CD4-positive, alpha-beta T cell treated with Interleukin-4 for 4 hours (primary cell): ENCODE results near the gene THY1.

Source experiments
- DNase-seq: peaks from one replicate; pipeline ENCODE4 v3.0.0-alpha.2; 2020

Gene THY1

DNA sequence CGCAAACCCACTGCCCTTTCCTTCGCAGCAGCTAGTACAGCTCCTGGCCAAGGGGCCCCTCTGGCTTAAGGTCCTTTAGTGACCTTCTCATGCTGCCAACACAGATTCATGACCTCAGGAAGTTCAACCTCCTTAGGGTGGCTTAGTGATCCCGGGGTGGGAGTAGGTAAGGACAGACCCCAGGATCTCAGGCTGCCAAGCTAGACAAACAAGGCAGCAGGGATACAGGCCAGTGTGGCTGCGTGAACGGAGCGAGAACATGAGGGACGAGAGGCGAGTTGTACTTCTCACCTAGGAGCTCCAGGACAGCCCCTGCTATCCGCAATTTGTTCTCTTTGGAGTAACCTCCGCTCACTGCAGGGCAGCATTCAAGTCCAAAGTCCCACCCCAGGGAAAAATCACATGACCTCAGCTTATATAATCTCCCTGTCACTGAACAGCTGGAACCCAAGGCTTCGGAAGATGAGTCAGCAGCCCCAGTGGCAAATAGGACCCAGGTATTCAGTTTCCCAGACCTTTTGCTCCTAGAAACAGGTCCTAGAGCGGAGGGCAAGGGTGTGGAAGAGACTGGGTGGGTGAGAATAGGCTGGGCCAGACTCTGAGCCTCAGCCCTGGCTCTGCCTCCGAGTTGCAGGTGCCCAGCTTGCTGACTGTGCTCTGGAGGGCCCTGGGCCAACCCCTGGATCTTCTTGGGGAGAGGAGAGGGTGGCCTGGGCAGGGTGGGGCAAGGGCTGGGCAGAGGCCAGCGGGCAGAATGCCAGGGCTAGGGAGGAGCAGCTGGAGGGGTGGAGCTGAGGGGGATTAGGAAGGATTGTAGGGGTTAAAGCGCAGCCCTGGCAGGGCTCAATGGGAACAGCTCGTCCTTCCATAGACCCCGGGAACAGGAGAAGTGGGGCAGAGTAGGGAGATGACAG lies 54.6 kb downstream of the THY1 start:
- DNase-seq, result no peak

DNA sequence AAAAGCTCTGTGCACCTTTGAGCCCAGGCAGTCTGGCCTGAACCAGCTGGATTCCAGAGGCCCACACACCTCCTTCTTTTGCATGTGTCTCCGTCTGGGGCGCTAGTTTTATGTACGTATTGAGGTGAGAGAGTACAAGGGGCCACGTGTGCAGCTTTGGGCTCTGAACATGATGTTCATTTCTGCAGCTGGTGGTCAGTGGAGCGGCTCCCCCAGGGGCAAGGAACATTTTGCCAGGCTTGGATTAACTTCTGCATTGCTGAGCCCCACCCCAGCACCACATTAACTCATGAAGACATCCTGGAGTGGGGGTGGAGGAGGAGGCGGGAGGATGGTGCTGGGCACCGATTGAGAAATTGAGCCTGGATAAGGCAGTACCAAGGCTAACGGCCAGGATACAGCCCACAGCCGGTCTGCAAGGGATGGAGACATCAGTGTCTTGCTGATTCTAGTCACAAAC lies 55.3 kb downstream of the THY1 start:
- no peak for DNase-seq
